GM18858 (cell line): ENCODE measurements around the gene USPL1.

Experiments
- ATAC-seq: cut with Tn5 transposase; IDR thresholded peaks from one replicate; pipeline ENCODE4 v1.9.1; 2021; ENCODE audit not compliant: unreplicated experiment

Gene USPL1

GRCh38 chr13:30696278-30697176 lies 78.8 kb downstream of the USPL1 start:
- ATAC-seq, result peak; percentile 78

- no peak for ATAC-seq
Observed at GRCh38 chr13:30697177-30697953, 79.6 kb downstream of the USPL1 start.

- no peak for ATAC-seq
Observed at GRCh38 chr13:30697996-30698401, 80.3 kb downstream of the USPL1 start.

- no peak for ATAC-seq
Observed at GRCh38 chr13:30698488-30699005, 80.8 kb downstream of the USPL1 start.

- no peak for ATAC-seq
Observed at GRCh38 chr13:30700364-30700763, 82.6 kb downstream of the USPL1 start.

- ATAC-seq, result no peak
Observed at GRCh38 chr13:30702006-30702405, 84.3 kb downstream of the USPL1 start.

- ATAC-seq, result no peak
Observed at GRCh38 chr13:30704596-30704995, 86.9 kb downstream of the USPL1 start.

- no peak for ATAC-seq
Observed at GRCh38 chr13:30705680-30706079, 88.0 kb downstream of the USPL1 start.

GRCh38 chr13:30708541-30708940 lies 90.8 kb downstream of the USPL1 start:
- no peak for ATAC-seq
